Measurements from ENCODE around the gene HS3ST4.

- TF ChIP-seq GABPA (IDR thresholded peaks at IDR 0.05; ENCODE audit: borderline replicate concordance, insufficient read depth, low read length) (no peak), POLR2A (IDR thresholded peaks at IDR 0.05; ENCODE audit: control extremely low read depth in 1 of 2, low read depth in 2 of 2, low read length in 2 of 2) (no peak), CREB1 (IDR thresholded peaks at IDR 0.05) (no peak), EZH2 (IDR thresholded peaks at IDR 0.05; ENCODE audit: low read depth, low read length, severe bottlenecking) (no peak), EGR1 (IDR thresholded peaks at IDR 0.05; ENCODE audit: borderline replicate concordance, low read depth, low read length) (no peak)
These were observed 14.9 kb upstream of the HS3ST4 start for GRCh38 chr16:25676820-25677219.
